ELR (cell line): ENCODE measurements around the gene SEMA3E.
"Not testable (repeated sequence)": the region's sequence is repeated elsewhere in the genome, so short reads cannot be mapped to it uniquely, and the experiment has no call there.

Experiments
- DNase-seq: peaks from one replicate; pipeline ENCODE4 v3.0.0-alpha.2; 2015; ENCODE audit warnings: low read depth

SEMA3E gene

GRCh38 chr7:83559887-83560286, 89.1 kb downstream of the SEMA3E start:
- no peak for DNase-seq

GRCh38 chr7:83552556-83552955, 96.4 kb downstream of the SEMA3E start:
- not testable (repeated sequence) for DNase-seq

- peak; percentile 65 for DNase-seq
Measured at GRCh38 chr7:83550100-83550499, 98.8 kb downstream of the SEMA3E start.

GRCh38 chr7:83548250-83548649, 100.7 kb downstream of the SEMA3E start:
- no peak for DNase-seq

- DNase-seq: peak; percentile 20
Measured at GRCh38 chr7:83547526-83547925, 101.4 kb downstream of the SEMA3E start.

- DNase-seq: peak; percentile 75
Measured at GRCh38 chr7:83546586-83546985, 102.4 kb downstream of the SEMA3E start.

- no peak for DNase-seq
Measured at GRCh38 chr7:83541187-83541960, 107.6 kb downstream of the SEMA3E start.

- no peak for DNase-seq
Measured at GRCh38 chr7:83534488-83534887, 114.5 kb downstream of the SEMA3E start.

- peak; percentile 72 for DNase-seq
Measured at GRCh38 chr7:83532219-83532618, 116.7 kb downstream of the SEMA3E start.

GRCh38 chr7:83531766-83532165, 117.2 kb downstream of the SEMA3E start:
- no peak for DNase-seq

GRCh38 chr7:83528925-83529423, 120.0 kb downstream of the SEMA3E start:
- no peak for DNase-seq

GRCh38 chr7:83524277-83525075, 124.5 kb downstream of the SEMA3E start:
- peak; percentile 52 for DNase-seq

- DNase-seq: no peak
Measured at GRCh38 chr7:83520726-83521125, 128.2 kb downstream of the SEMA3E start.

- DNase-seq: peak; percentile 24
Measured at GRCh38 chr7:83519240-83519639, 129.7 kb downstream of the SEMA3E start.

GRCh38 chr7:83517035-83517700, 131.8 kb downstream of the SEMA3E start:
- no peak for DNase-seq

- no peak for DNase-seq
Measured at GRCh38 chr7:83514977-83515376, 134.0 kb downstream of the SEMA3E start.

GRCh38 chr7:83509255-83510021, 139.5 kb downstream of the SEMA3E start:
- DNase-seq: no peak

GRCh38 chr7:83504330-83504729, 144.6 kb downstream of the SEMA3E start:
- DNase-seq: no peak

- no peak for DNase-seq
Measured at GRCh38 chr7:83502636-83503035, 146.3 kb downstream of the SEMA3E start.

- DNase-seq: no peak
Measured at GRCh38 chr7:83494683-83495082, 154.3 kb downstream of the SEMA3E start.

- DNase-seq: no peak
Measured at GRCh38 chr7:83492802-83493201, 156.1 kb downstream of the SEMA3E start.

GRCh38 chr7:83487801-83488200, 161.1 kb downstream of the SEMA3E start:
- DNase-seq: no peak
